ENCODE results near the gene SERP2.

The SERP2 gene

DNA sequence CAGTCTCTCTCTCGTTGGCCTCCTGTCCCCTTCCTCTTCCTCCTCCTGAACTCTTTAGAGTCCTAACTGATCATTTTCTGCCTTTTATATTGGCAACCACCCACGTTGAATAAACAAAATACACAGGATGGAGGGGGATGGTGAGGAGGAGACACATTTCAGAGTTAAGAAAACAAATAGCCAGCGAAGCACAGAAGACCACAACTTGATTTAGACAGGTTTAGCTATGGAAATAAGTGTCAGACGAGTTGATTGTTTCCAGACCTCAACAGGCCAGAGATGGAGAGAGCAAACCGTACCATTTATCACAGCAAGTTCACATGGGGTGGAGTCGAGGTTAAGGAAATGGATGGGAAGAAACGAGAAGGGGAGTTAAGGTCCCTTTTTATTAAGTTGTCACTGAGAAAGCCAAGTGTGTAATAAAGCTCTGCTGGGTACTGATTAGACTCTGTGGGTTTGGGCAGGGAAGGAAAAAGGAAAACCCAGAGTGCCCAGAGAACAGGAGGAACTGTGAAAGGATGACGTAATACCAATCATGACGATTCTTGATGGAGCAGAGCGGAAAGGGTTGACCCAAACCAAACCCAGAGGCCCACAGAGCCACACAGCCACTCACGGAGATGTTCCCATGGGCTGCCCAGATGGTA, 11.1 kb upstream of the SERP2 start:
- no peak for DNase-seq

DNA sequence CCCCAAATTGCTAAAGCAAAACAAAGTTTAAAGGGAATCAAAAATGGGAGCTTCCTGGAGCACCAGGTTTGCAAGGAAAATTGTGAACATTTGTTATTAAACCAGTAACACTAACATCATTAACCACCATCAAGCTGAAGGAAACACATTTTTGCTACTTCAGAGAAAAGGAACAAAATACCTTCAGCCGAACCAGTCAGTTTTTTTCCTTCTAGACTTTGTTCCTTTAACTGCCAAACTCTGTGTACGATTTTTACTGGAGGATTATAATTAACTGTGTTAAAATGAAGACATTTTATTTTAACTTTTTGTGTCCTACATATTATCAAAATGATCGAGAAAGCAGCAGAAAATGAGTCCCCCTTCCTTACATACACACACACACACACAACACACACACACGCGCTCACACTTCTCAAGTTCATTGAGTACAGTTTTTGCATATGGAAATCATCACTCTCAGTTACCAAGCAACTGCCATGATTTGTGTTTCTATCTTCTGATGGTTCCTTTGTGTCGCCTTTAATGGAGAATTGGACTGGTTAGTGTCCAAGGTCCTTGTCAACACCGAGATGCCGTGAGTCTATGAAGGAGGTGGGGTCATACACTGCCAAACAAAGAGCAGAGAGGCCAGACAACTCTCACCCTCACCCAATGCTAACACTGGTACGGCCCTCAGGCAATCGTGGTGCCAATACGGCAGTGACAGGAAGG, 9.8 kb upstream of the SERP2 start:
- no peak for DNase-seq

DNA sequence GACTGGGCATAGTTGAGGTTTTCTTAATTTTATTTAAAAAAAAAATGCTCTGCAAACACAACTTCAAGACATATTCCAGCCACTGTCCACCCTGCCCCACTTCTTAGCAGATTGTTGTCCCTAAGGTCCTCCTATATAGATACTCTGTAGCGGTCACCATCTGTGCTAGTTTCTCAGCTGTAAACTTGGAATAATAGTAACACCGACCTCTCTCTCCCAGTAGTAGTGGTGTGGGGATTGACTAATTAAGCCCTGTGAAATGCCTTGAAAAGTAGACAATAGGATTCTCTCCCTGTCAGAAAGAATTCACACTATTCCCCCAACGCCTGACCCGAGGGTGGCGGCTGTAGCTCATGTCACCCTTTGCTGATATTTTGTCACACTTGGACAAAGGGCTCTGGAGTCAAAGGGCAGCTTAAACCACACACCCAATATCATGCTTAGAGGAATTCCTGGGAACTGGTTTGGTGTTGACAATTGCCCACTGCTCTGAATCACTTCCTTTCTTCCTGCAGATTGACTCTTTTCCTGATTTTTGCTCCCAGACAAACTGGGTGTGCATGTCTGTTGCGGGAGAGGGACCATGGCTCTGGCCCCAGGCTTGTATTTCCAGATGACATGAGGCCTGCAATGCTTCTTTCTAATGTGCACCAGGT, 9.2 kb upstream of the SERP2 start:
- no peak for DNase-seq

DNA sequence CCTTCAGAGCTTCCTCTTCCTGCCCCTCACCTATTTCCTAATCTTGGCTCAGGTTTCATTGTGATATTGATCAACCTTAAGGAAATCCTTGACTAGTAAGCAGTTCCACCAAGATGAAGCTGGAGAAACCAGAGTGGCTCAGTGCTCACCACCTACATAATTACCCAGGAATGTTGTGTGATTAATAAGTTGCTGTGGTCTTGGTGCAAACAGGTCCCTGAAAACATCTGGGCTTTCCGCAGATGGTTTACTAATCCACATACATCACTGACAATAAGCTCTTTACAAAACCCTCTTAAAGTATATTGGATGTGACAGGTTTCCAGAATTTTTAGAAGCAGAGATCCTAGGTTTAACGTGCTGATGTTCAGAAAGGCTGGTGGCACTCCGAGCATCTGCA, 8.6 kb upstream of the SERP2 start:
- no peak for DNase-seq

DNA sequence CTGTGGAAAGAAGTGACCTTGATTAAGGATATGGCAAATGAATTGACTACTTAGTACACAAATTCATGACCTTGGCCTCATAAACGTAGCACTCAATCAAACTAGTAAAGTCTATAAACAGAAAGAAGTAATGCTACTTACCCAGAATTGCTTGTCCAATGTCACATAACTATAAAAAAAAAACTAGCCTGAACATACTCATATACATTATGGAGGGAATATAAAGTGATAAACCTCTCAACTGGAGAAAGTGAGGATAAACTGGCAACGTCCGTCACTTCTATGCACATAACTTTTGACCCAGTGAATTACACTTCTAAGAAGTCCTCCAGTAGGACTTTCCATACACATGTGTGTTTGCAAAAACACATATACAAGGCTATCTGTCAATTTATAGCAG, 7.7 kb upstream of the SERP2 start:
- no peak for DNase-seq

DNA sequence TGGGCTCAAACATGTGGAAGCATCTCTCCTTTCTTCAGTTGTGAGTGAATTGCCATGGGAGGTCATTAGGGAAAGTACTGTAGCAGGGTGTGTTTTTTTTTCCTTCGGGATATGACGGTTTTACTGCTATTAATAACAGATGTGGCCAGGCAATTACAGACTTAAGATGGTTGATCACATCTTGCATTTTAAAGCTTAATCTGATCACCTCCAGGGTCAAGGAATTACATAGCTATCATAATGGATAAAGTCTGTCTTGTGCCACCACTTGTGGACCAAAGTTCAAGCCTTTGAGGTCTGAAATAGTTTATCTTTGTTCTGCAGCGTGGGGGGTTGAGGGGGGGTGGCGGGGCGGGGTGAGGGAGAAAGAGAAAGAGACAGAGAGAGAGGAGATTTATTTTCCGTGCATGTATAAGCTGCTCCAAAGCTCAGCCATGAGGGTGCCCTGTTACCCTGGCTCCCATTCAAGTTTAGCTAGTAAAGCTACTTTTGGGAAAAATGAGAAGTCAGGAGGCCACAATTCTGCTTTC, 5.5 kb upstream of the SERP2 start:
- DNase-seq, result peak; percentile 47

DNA sequence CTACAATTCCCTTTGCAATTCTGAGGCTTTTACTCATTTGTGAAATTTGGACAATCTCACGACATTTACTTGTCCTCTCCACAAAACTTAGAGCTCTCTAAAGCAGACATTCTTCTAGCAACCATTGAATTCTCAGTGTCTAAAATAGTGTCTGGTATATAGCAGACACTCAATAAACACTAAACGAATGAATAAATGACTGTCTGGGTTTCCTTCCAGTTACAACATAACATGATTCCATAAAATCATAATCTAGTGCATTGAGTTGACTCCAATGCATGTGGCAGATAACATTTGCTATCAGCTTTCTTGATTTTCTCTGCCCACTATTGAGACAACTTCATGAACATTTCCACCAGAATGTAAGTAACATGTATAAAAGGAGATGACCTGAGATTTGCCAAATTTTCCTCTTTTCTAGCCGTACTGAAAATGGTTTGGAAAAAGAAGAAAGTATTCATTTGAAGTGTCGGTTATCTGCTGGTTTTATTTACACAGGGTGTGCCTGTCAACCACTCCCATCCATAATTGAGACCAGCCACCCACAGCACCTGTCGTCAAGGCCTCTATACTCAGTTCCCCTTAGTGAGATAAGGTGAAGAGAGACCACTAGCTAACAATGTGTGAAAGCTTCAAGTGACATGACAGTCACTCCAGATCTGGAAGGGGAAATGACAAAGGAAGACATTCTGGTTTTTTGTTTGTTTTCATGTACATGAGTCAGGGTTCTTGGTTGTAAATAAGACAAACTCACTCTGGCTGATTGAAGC, 4.8 kb upstream of the SERP2 start:
- peak; percentile 89 for DNase-seq

DNA sequence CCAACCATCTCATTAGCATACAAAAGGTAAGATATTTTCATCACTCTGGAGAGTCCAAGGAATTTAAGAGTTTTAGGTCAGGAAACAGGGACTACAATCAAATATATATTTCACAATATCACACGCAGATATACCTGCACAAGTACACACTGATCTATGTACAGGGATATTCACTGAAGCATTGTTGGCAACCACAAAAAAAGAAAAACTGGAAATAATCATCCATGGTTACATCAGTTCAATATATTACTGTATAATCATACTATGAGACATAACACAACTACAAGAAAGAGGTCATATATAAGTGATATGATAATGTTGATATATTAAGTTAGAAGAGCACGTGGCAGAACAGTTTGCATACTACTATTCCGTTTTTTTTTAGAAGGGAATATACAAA, 2.2 kb upstream of the SERP2 start:
- DNase-seq, result no peak

DNA sequence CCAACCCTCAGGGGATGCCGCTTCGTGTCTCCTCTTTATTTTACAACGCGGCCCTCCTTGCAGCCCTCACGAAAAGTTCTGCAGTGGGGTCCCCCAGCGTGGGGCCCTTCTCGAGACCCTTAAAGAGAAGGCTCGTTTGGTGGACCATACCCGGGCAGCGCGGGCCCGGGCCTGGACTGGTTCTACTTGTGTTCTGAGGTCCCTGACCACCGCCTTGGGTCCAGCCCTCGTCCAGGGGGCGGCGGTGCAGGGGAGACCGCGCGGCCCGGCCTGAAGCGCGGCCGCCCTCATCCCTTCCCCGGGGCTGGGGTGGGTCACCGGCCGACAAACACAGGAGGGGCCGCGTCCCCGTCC, 400 bp upstream of the SERP2 start:
- DNase-seq, result no peak

DNA sequence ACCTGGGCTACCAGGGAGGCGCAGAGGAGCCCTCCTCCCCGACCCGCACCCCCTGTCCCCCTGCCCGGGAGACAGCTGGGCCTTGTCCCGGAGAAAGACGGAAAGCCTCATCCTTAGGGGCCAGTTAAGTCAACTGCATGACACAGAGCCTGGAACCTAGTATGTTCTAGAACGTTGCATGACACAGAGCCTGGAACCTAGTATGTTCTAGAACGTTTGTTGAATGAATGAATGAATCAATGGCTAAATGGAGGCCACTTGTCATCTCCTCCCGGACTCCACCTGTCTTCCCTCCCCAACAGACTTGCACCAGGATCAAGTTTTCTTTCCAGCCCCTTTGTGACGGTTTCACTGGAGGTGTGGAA, 706 bp downstream of the SERP2 start:
- DNase-seq, result no peak

DNA sequence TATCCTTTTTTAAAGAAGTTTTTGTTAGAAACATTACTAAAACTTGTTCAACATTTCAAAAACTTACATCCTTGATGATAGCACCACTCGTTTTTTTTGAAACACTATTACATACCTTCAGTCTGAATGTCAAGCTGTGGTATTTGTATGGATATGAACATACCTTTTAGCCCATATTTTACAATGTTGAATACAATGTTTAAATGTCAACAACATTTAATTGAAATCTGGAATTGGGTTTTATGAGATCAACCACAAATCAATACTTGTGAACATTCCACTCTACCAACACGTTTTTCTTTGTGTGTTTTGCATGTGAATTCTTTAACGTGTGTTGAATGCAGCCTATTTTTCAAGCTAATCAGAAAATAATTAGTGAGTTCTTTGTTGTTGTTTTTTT, 4.7 kb downstream of the SERP2 start:
- DNase-seq, result no peak

DNA sequence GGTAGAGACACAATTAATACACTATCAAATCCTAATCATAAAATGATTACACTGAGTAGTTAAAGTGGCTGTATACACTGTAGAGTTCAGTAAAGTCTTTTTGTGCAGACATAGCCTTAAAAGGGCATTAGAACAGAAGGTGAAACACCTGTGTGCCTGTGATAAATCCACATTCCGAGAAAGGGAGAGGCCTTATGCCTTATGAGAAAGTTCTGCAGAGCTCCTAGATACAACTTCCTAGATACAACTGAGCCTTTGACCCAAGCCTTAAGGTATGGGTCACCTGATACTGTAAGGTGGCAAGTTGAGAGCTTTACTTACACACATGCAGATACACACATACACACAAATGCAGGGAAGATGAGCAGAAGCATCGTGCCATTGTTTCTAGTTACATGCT, 6.3 kb downstream of the SERP2 start:
- DNase-seq, result no peak

DNA sequence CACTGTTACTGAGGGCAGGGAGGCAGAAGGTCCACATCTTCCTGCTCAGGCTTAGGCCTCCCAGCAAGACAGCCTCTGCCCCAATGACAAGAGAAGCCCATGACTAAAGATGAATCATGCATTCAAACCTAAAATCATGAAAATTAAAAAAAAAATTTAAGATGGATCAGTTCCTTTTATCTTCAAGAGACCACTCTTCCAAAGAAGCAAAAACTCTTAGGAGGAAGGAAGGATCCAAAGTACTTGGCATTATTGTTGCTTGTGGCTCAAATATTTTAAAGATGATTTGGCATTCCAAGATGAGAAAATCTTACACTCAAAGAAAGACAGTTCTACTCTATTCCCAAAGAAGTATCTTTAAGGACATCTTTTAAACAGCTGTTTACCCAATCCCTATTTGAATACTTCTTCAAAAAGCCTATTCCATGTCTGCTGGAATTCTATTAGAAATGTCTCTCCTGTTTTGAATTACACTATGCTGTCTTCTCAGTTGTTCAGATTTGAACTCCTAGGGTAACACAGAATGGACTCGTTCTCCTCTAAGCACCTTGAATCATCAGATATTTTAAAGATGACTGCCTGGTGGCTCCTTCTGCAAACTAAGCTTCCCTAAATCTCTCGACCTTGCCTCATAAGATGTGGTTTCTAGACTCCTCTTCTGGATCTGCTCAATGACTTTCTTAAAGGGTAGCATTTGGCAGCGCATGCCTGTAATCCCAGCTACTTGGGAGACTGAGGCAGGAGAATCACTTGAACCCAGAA, 7.0 kb downstream of the SERP2 start:
- no peak for DNase-seq

DNA sequence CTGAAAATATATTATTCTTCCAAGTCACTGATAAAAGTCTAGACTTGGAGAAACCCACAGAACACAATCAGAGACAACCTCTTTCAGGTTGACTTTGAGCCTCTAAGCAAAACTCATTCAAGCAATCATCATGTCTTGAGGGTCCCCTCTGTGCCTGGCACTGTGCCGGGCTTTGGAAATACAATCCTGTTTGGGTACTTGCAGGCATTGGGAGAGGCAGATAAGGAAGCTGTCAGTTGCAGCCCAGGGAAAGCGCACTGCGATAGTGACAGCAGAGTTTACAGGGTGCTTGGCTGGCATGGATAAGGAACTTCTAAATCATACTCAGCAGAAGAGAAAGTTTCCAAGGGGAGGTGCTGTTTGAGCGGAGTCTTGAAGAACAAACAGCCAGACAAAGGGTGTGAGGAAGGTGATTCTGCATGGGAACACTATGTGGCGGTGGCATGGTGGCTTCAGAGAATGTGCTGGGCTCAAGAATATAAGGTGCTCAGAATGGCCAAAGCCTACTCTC, 9.1 kb downstream of the SERP2 start:
- no peak for DNase-seq

DNA sequence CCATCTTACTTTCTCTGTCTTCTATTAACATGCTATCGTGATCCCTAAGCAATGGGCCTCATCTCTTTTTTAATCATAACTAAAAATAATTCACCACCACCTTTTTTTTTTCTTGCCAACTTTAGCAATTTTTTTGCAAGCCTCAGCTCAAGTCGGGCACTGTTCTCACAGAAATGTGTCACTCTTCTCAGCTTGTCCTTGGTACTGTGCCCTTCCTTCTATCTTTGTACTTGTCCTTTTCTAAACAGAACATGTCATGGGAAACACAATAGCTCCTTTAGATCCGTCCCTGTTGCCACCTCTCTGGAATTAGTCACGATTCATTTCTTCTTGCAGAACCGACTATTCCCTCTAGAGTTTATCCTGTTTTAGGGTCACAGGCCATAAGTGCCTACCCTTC, 10.3 kb downstream of the SERP2 start:
- no peak for DNase-seq

DNA sequence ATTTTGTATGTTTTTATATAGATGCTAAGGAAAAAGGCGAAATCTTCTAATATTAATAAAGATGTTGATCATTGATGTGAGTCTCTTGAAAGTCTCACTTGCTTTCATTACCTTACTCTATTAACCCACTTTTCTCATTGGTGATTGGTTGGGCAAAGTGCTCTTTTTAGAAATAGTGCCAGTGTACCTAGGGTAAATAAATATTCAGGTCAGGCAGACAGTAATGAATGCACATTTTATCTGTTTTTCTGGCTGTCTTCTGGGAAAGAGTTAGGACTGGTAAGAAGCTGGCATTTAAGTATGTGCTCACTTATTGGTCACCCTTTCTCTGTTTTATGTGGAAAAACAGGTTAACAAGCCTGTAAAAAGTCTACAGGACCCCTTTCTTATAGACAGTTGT, 11.2 kb downstream of the SERP2 start:
- DNase-seq, result no peak

DNA sequence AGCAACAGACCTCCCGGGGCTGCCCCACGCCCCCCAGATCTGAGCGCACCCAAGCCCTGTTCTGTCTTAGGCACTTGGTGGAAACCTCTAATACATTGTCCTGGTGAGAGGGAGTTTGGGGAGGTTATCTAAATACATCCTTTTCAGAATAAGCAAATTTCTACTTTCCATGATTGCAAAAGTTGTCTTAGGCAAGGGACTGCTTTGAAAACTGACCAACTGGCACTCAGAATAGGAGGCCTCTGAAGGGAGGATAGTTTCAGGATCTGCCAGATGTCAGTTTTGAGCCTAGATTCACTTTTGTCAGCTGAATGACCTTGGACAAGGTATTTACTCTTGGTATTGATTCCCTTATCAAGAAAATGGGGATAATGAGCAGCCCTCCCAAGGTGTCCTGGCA, 11.8 kb downstream of the SERP2 start:
- DNase-seq, result no peak

DNA sequence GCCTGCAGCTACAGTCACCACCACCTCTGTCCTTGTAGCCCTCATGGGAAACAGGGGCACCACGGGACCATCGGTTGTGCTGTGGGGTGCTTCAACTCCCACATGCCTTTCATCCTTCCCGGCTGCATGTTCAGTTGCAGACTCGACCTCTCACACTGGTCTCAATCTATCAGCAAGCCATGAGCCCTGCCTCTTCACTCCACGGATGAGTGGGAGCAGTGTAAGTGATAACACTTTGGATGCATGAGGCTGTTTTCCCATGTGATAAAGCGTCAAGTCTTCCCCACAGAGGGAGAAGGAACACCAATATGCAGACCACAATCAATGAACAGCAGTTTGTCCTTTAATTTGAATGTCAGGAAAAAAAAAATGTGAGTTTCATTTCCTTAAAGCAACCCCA, 12.2 kb downstream of the SERP2 start:
- no peak for DNase-seq

DNA sequence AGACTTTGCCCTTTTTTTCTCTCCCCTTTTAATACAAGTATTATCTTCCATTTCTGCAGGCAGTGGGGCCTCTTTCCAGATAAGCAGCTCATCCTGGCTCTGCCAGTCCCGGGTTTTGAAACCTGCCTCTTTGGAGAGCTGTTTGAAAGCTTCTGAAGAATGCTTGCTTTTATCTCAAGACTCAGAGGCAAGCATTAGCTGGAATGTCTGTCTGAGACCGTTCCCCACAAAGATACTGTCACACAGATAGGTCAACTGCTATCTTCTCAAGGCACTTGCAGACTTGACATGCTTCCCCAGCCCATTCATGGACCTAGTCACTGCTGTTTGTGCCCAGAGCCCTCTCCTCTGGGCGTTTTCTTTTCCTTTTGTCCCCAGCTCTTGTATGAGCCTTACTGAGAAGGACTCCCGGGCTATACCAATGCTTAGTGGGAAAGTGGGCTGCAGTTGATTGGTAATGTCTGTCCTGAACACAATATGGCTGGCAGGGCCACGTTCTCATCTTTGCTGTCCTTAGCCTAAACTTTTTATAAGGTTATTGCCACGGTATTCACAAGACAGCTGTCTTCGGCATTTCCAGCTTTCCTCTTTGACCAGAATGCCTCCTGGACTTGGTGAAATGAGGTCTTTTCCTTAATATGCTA, 13.4 kb downstream of the SERP2 start:
- no peak for DNase-seq

DNA sequence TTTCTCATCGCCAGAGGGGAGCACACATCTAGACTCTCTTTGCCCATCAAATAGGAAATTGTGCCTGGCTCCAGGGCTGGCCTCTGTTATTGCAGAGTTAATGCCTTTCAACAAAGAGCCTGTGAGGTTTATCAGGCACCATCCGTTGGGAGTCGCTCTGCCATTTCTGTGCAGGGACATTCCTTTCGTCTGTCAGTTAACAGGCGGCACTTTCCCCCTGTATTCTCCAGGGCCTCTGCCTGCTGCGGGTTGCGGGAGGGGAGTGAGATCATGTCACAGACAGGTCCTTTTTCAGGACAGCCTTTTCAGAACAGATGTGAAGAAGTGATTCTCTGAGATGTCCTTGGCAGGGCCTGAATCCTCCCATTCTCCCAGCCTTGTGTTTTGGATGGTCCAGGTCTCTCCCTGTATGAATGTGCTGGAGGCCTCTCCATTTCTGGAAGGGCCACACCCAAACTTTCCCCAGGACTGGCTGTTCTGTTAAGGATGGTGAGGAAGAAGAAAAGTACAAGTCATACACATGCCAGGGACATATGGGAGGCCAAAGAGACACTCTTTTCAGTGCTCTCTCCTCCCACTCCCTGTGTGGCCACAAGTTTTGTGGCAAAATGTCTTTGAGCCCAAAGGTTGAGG, 14.9 kb downstream of the SERP2 start:
- no peak for DNase-seq

DNA sequence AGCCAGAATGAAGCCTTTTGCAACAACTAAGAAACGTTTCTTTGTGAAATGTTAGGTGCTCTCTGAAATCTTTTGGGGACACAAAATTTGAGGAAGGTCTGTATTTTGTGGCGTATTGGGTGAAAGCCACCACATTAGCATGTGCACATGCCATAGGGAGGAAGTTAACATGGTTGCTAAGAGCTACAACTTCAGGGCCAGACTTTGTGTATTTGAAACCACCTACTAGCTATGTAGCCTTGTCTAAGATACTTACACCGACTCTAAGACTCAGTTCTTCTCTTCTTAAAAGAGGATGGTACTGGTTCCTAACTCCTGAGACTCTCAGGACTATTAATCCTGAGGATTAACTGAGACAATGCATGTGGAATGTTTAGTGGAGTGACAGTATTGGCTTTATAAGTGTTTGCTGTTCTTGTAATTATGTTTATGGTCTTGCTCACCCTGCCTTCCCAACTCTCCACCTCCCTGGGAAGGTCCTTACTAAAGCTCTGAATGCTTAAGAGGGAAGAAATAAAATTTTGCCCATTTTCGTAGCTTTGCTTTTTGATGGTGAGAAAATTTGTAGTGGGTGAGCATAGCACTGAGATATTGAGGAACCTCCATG, 15.5 kb downstream of the SERP2 start:
- no peak for DNase-seq
